ENCODE measurements around the gene MYH4.

- TF ChIP-seq CTCF (IDR thresholded peaks at IDR 0.05; ENCODE audit: insufficient read depth, low read depth, low read length) (no peak), EZH2 (IDR thresholded peaks at IDR 0.05; ENCODE audit: insufficient read depth, low read length) (no peak)
These were observed 47.3 kb upstream of the MYH4 start for GRCh38 chr17:10516638-10517037.

All from astrocyte (in vitro differentiated cells and primary cell).